UCSD-AML1 (cell line): ENCODE results near the gene PIK3CB.
"Not testable (repeated sequence)": the region's sequence is repeated elsewhere in the genome, so short reads cannot be mapped to it uniquely, and the experiment has no call there.

Source experiments
- DNase-seq: peaks from one replicate; lab custom pipeline; 2025; ENCODE audit not compliant: unreplicated experiment; lab: John Stamatoyannopoulos, UW

The PIK3CB gene

GRCh38 chr3:138806376-138807080 lies 28.2 kb downstream of the PIK3CB start:
- no peak for DNase-seq

- DNase-seq, result no peak
These were observed 31.6 kb downstream of the PIK3CB start for GRCh38 chr3:138803006-138803653.

GRCh38 chr3:138802223-138802622 lies 32.5 kb downstream of the PIK3CB start:
- DNase-seq, result not testable (repeated sequence)

DNA sequence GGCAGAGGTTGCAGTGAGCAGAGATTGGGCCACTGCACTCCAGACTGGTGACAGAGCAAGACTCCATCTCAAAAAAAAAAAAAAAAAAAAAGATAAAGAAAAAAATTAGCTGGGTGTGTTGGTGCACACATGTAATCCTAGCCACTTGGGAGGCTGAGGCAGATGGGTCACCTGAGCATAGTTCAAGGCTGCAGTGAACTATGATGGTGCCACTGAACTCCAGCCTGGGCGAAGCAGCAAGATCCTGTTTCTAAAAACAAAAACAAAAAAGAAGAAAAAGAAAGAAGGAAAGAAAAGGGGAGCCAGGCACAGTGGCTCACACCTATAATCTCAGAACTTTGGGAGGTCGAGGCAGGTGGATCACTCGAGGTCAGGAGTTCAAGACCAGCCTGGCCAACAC lies 32.9 kb downstream of the PIK3CB start:
- DNase-seq, result no peak

GRCh38 chr3:138800248-138800647 lies 34.5 kb downstream of the PIK3CB start:
- DNase-seq, result no peak

GRCh38 chr3:138799822-138800221 lies 34.9 kb downstream of the PIK3CB start:
- no peak for DNase-seq

- DNase-seq, result no peak
These were observed 37.2 kb downstream of the PIK3CB start for GRCh38 chr3:138797508-138798038.

GRCh38 chr3:138796761-138797160 lies 38.0 kb downstream of the PIK3CB start:
- no peak for DNase-seq

- DNase-seq, result no peak
These were observed 47.9 kb downstream of the PIK3CB start for GRCh38 chr3:138786788-138787271.

GRCh38 chr3:138785951-138786350 lies 48.8 kb downstream of the PIK3CB start:
- no peak for DNase-seq

DNA sequence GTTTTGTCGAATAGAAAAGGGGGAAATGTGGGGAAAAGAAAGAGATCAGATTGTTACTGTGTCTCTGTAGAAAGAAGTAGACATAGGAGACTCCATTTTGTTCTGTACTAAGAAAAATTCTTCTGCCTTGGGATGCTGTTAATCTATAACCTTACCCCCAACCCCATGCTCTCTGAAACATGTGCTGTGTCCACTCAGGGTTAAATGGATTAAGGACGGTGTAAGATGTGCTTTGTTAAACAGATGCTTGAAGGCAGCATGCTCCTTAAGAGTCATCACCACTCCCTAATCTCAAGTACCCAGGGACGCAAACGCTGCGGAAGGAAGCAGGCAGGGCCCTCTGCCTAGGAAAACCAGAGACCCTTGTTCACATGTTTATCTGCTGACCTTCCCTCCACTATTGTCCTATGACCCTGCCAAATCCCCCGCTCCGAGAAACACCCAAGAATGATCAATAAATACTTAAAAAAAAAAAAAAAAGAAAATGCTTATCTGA lies 49.3 kb downstream of the PIK3CB start:
- not testable (repeated sequence) for DNase-seq

- no peak for DNase-seq
These were observed 52.0 kb downstream of the PIK3CB start for GRCh38 chr3:138782755-138783154.

DNA sequence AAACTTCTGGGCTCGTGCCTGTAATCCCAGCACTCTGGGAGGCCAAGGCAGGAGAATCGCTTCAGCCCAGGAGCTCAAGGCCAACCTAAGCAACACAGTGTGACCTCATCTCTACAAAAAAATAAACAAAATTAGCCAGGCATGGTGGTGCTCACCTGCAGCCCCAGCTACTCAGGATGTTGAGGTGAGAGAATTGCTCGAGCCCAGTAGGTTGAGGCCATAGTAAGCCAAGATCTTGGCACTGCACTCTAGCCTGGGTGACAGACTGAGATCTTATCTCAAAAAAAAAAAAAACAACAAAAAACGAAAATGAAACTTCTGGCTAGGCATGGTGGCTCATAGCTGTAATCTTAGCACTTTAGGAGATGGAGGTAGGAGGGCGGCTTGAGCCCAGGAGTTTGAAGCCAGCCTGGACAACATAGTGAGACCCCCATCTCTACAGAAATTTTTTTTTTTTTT lies 53.7 kb downstream of the PIK3CB start:
- no peak for DNase-seq

GRCh38 chr3:138778643-138779042 lies 56.1 kb downstream of the PIK3CB start:
- no peak for DNase-seq

DNA sequence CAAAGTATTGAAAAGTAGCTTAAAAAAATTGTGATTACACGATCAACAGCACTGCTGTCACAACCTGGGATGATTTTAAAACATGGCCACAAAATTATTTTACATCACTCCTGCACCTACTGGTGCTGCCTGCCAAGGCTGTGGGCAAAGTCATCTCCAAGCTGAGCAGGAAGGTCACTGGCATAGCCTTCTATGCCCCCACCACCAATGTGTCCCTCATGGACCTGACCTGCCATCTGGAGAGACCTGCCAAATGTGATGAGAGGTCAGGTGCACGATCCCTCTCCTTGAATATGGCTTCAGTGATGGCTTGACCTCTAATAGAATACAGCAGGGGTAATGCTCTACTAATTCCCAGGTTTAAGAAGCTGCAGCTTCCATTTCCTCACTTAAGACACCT lies 57.8 kb downstream of the PIK3CB start:
- no peak for DNase-seq

- DNase-seq, result no peak
These were observed 59.5 kb downstream of the PIK3CB start for GRCh38 chr3:138775254-138775595.

DNA sequence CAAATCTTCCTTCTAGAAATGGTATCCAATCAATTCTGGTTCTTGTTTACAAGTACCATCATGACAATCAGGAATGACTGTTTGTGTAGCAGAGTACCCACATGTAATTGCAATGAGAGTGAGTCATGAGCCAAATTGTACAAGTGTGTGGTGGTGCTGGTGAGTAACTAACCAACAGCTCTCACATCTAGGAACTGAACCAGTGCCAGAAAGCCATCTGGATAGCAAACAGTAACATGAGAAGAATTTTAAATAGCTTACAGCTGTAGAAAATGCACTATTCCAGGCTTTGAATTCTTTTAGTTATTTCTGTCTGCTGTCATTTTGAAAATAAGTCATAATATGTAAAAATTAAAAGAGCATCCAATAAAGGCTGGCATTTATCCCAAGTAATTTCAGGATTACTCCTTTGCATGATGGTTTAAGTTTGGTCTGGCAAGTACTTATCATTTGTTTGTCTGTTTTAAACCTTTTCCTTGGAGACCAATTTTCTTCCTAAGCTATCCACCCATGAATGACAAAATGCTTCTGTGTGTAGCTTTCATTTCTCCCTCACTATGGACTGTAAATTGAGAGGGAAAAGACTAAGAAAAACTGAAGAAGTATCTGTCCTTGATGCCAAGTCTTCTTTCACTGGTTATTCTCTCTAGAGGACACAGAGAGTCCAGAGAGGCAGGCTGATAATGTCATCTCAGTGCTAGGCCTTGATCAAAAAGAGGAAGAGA lies 60.0 kb downstream of the PIK3CB start:
- no peak for DNase-seq

DNA sequence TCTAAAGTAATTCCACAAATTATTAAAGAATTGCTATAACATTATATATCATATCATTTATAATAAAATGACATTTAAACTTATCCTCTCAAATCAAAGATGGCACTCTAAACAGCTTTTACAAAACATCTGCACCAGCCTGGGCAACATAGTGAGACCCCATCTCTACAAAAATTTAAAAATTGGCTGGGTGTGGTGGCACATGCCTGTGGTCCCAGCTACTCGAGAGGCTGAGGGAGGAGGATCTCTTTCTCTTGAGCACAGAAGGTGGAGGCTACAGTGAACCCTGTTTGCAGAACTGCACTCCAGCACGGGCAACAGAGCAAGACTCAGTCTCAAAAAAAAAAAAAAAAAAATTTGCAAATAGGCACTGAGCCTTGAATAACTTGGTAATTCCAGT lies 63.1 kb downstream of the PIK3CB start:
- no peak for DNase-seq

DNA sequence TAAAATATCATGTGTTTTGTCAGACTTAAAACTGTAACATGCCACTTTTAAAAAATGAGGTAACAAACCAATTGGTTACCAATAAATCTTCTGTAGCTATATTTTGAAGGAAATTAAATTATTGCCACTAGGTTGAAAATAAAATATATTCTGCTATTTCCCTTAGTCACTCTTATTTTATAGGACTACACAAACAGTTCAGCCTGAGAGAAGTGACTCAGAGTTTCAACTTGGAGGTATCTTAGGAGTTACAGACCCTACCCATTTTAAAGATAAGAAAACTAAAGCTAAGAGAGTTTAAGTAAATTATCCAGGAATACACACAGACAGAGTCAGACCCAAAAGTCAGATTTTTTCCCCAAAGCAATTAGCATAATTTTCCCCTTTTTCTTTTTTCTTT lies 65.1 kb downstream of the PIK3CB start:
- no peak for DNase-seq

DNA sequence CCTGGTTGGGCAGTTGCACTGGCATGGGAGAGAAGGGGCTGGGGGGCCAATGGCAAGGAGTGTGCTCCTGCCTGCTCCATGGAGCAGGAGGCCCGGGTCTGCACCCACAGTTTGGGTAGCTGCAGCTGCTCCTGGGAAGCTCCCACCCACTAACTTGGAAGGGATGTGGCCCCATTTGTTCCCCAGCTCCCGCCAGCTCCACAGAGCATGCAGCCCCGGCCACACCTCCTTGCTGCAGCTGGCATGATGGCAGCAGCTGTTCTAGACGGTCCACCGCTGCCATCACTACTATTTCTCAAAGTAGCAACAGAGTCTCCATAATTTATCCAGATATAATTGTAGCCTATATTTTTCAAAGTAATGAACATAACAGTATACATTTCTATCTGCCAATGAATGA lies 65.8 kb downstream of the PIK3CB start:
- no peak for DNase-seq

DNA sequence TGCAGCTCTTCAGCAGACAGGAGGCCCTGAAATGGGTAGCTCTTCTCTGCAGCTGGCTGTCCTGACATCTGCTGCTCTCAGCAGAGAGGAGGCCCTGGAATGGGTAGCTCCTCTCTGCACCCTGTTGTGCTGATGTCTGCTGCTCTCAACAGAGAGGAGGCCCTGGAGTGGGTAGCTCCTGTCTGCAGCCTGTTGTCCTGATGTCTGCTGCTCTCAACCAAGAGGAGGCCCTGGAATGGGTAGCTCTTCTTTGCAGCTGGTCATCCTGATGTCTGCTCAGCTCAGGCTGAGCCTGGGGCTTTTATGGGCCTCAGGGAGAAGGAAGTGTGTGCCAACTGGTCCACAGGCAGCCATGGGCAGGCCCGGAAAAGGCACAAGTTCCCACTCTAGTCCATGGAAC lies 66.6 kb downstream of the PIK3CB start:
- DNase-seq, result no peak
